K562 (cell line): ENCODE data around the gene GNB5.

Experiments used
- BCLAF1 ChIP-seq, 2 experiments: fragments of 450-650 bp in 1 of 2; IDR thresholded peaks; 2 replicates each; pipeline ENCODE4 v1.6.1; 2011 to 2017; ENCODE audit warnings: low read depth in 2 of 2, antibody characterized with exemption in 1 of 2, borderline replicate concordance in 1 of 2, low read length in 1 of 2, mild to moderate bottlenecking in 1 of 2, mixed read lengths in 1 of 2; ENCODE audit not compliant: control insufficient read depth in 1 of 2
- CBX8 ChIP-seq: fragments of 200-600 bp; sonication (generic); IDR thresholded peaks from 2 replicates; pipeline ENCODE4 v1.6.1; 2012; ENCODE audit warnings: borderline replicate concordance, mixed run types, low read depth, mild to moderate bottlenecking, moderate library complexity, mixed read lengths, low read length, control low read depth, inconsistent platforms; ENCODE audit not compliant: poor library complexity, severe bottlenecking; ENCODE audit errors: extremely low read depth
- CREM ChIP-seq: IDR thresholded peaks from 2 replicates; pipeline ENCODE4 v1.6.1; 2014; ENCODE audit warnings: antibody characterized with exemption, low read depth
- FOSL1 ChIP-seq: fragments of 200-800 bp; sonication (Bioruptor generic); conservative IDR thresholded peaks from 2 replicates; pipeline ENCODE4 v1.6.1; 2016; ENCODE audit warnings: missing genetic modification characterization, missing compliant biosample characterization
- GTF2B ChIP-seq: IDR thresholded peaks from 2 replicates; pipeline ENCODE4 v1.6.1; 2011; ENCODE audit not compliant: insufficient read length; ENCODE audit errors: extremely low read depth
- NONO ChIP-seq, 2 experiments: fragments of 200-400 bp in 1 of 2; fragments of 450-650 bp in 1 of 2; formaldehyde crosslinking in 1 of 2; IDR thresholded peaks; 2 replicates each; pipeline ENCODE4 v1.6.1; 2017; ENCODE audit warnings: low read depth in 2 of 2, mild to moderate bottlenecking in 2 of 2, moderate library complexity in 2 of 2, low read length in 1 of 2

- TF ChIP-seq GTF2B, result no peak
- no peak for TF ChIP-seq FOSL1
- TF ChIP-seq CBX8, result no peak
- TF ChIP-seq NONO (IDR thresholded peaks at IDR 0.05; ENCODE audit: low read depth in 2 of 2, low read length in 1 of 2), result no peak
- TF ChIP-seq CREM, result no peak
- no peak for TF ChIP-seq BCLAF1 (IDR thresholded peaks at IDR 0.05; ENCODE audit: borderline replicate concordance in 1 of 2, control insufficient read depth in 1 of 2, low read depth in 2 of 2, low read length in 1 of 2)
These were observed 8.1 kb upstream of the GNB5 start for GRCh38 chr15:52199271-52199670.
